Colon (tissue), 2 donors: ENCODE measurements around the gene MEGF6.

Source experiments
- FAIRE-seq: peaks from 2 replicates; lab custom pipeline; 2012; peaks lifted over from hg19 to GRCh38; lab: Jason Lieb, UNC
- donor health status: control.
- donor health status: control.

The MEGF6 gene

GRCh38 chr1:3611170-3612019 is at the start of gene MEGF6:
Gene MEGF6 (minus strand): TSS chr1:3611508. CDS start chr1:3611268, 240 bp downstream.
- FAIRE-seq = no peak

- no peak for FAIRE-seq
Measured at GRCh38 chr1:3660704-3661103, 49.4 kb upstream of the MEGF6 start.

- FAIRE-seq = no peak
Measured at GRCh38 chr1:3659093-3659492, 47.8 kb upstream of the MEGF6 start.

DNA sequence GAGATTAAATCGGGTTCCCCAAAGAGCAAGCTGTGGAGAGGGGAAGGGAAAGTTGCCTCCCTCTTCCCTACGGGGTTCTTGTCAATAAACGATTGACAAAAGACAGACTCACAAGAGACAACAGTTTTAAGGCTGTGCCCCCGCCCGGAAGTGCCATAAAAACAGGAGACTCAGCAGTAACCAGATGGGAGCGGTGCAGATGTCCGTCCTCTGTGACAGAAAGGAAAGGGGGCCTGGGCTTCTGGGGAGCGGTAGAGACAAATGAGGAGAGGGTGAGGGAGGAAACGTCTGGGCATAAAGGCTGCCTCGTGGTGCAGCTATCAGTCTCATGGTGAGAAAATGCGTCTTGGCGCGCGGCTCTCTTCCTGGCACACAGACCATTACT is 46.9 kb upstream of the MEGF6 start:
- FAIRE-seq = no peak

DNA sequence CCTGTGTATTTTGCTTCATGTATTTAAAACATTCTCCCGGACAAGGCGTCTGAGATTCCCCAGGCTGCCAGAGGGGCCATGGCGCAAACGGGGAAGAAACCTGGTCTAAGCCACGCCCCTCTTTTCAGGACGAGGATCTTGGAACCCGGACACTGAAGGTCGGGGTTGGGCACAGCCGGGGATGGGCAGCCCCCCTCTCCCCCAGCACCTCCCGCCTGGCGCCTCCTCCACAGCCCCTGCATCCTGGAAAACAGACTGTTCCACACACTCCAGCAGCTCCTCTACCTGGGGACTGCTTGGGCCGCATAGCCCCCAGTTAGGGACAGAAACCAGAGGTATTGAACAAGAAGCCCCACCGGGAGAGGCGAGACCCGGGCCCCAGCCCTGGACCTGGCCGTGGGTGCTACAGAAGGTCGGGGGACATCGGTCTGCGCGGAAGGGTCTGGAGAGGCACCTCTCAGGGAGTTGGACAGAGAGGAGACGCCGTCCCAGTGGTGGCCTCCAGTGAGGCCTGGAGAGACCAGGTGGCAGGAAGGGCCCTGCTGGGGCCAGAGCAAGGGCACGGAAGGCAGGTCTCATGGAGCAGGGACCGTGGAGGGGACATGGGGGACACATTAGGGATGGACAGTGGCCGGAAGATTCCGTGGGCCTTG is 46.4 kb upstream of the MEGF6 start:
- no peak for FAIRE-seq

- FAIRE-seq = no peak
Measured at GRCh38 chr1:3657096-3657475, 45.8 kb upstream of the MEGF6 start.

GRCh38 chr1:3656450-3657095 is 45.3 kb upstream of the MEGF6 start:
- no peak for FAIRE-seq

GRCh38 chr1:3654549-3655281 is 43.4 kb upstream of the MEGF6 start:
- FAIRE-seq = no peak

- no peak for FAIRE-seq
Measured at GRCh38 chr1:3653286-3653618, 41.9 kb upstream of the MEGF6 start.

- no peak for FAIRE-seq
Measured at GRCh38 chr1:3652548-3653285, 41.4 kb upstream of the MEGF6 start.

DNA sequence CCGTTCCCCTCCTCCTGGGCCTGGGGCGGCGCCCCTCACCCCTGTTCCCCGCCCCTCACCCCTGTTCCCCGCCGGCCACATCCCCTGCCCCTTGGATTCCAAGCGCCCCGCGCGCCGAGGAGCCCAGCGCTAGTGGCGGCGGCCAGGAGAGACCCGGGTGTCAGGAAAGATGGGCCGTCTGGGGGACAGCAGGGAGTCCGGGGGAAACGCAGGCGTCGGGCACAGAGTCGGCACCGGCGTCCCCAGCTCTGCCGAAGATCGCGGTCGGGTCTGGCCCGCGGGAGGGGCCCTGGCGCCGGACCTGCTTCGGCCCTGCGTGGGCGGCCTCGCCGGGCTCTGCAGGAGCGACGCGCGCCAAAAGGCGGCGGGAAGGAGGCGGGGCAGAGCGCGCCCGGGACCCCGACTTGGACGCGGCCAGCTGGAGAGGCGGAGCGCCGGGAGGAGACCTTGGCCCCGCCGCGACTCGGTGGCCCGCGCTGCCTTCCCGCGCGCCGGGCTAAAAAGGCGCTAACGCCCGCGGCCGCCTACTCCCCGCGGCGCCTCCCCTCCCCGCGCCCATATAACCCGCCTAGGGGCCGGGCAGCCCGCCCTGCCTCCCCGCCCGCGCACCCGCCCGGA is 40.7 kb upstream of the MEGF6 start, which contains the start of gene TP73:
Gene TP73, plus strand, starts transcription at position 587 of the 618 bp plus-strand sequence. CDS start 29,850 bp downstream, outside the sequence.
- FAIRE-seq = no peak

- FAIRE-seq = no peak
Measured at GRCh38 chr1:3651026-3651929, 40.0 kb upstream of the MEGF6 start.

DNA sequence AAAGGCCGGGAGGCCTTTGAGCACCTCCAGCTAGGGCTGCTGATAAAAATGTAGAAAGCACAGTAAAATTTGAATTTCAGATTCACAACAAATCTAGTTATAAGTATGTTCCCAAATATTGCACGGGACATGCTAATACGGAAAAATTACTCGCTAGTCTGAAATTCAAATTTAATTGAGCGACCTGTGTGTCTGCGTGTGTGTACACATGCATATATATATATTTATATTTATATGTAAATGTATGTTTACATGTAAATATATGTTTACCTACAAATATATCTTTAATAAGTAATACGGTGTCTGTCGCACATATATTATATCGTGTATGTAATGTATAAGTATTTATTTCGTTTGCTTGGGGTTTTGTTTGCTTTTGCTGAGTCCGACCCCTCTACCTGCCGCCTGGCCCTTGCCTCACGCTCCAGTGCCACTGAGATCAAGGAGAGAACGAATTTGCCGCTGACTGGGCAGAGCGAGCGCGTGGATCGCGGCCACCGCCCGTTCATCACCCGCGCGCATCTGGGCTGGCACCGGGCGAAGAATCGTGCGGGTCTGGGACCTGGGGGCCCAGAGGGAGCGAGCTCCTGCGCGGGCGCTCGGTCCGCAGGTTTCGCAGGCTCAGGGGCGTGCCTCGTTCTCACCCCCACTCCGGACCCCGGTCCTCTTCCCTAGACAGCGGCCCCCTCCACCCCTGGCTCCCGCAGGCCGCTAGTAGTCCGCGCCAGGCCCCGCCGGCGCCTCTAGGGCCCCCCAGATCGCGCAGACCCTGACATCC is 39.1 kb upstream of the MEGF6 start:
- FAIRE-seq = no peak

DNA sequence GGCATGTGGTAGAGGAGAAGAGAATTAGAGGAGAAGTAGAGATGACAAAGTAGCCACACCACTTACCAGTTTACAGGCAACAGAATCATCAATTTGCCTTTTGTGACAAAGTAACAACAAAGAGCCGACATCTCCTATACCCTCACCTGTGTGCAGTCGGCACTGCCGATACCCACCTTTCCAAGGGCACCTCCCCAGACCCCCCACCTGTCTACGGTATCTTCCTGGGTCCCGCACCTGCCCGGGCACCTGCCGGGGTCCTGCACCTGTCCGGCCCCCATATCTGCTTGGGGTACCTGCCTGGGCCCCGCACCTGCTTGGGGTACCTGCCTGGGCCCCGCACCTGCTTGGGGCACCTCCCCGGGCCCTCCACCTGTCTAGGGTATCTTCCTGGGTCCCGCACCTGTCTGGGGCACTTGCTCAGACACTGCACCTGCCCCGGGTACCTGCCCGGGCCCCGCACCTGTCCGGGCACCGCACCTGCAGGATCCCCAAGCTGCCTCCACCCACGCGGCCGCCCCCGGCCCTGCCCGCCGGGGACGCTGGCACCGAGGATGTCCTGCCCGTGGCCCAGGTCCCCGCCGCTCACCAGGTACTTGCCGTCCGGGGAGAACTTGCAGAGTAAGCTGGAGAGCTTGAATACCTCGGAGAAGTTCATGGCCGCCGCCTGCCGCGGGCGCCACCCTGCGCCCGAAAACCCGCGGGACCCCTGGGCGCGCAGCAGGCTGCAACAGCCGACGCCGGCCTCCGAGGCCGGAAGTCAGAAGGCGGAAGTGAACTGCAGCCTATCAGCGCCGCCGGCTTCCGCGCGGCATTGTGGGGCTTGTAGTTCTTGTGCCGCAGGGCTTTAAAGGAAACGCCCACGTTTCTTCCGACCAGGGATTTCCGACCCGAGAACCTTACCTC is 38.3 kb upstream of the MEGF6 start, which contains the start of gene WRAP73:
Gene WRAP73, minus strand, starts transcription at position 762 of the 906 bp plus-strand sequence. Its CDS starts 104 bp downstream, at position 658.
- FAIRE-seq = no peak

- no peak for FAIRE-seq
Measured at GRCh38 chr1:3646596-3646995, 35.3 kb upstream of the MEGF6 start.

GRCh38 chr1:3645666-3646355 is 34.5 kb upstream of the MEGF6 start:
- FAIRE-seq = no peak

DNA sequence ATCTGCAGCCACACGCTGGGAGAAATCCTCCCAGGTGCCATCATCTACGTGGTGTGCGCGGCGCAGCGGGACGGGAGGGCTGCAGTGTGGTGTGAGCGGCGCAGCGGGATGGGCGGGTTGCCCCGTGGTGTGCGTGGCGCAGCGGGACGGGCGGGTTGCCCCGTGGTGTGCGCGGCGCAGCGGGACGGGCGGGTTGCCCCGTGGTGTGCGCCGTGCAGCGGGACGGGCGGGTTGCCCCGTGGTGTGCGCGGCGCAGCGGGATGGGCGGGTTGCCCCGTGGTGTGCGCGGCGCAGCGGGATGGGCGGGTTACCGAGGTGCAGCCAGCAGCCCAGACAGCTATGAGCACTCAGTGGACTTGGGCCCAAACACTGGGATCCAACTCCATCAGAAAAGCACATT is 33.9 kb upstream of the MEGF6 start:
- FAIRE-seq = no peak

DNA sequence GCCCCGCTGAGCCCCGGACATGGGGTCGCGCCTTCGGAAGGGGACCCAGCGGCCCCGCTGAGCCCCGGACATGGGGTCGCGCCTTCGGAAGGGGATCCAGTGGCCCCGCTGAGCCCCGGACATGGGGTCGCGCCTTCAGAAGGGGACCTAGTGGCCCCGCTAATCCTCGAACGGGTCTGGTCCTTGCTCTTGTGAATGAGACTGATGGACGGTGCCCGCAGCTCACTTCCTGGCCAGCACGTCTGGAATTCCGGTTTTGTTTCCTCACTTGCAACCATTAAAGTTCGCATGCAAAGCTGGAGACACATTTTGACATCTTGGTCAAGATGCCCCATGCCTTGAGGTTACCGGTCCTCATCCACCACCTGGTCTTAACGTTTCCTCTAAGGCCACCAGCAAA is 33.0 kb upstream of the MEGF6 start:
- no peak for FAIRE-seq
